Endodermal cell (in vitro differentiated cells): ENCODE data around the gene ANKRD13A. TPM values are rescaled to one million over a fixed set of nuclear protein-coding genes. Genes with fewer than 3 reads are reported as not detected.

Experiments used
- DNase-seq: peaks from one replicate; pipeline ENCODE4 v3.0.0-alpha.2; 2017
- H3K27ac ChIP-seq: 2 replicates; pipeline ENCODE4 v1.5.1; 2013; ENCODE audit warnings: mild to moderate bottlenecking, low read depth, low read length, moderate library complexity
- H3K27me3 ChIP-seq: 2 replicates; pipeline ENCODE4 v1.6.1; 2013; ENCODE audit warnings: mild to moderate bottlenecking, low read length, moderate library complexity; ENCODE audit not compliant: insufficient read depth, control insufficient read depth, poor library complexity, severe bottlenecking
- H3K36me3 ChIP-seq: 2 replicates; pipeline ENCODE4 v1.7.0; 2013; ENCODE audit warnings: mild to moderate bottlenecking, low read length, moderate library complexity; ENCODE audit not compliant: control insufficient read depth, insufficient read depth
- H3K4me1 ChIP-seq: one replicate; pipeline ENCODE4 v1.7.0; 2013; ENCODE audit warnings: low read length; ENCODE audit not compliant: control insufficient read depth, insufficient read depth
- H3K4me3 ChIP-seq: 2 replicates; pipeline ENCODE4 v1.5.1; 2013; ENCODE audit warnings: mild to moderate bottlenecking, low read length, moderate library complexity
- H3K9ac ChIP-seq: 2 replicates; pipeline ENCODE4 v1.6.1; 2013; ENCODE audit warnings: mild to moderate bottlenecking, low read length, moderate library complexity; ENCODE audit not compliant: poor library complexity, severe bottlenecking; ENCODE audit errors: extremely low read depth
- H3K9me3 ChIP-seq: 2 replicates; pipeline ENCODE4 v1.6.1; 2013; ENCODE audit warnings: mild to moderate bottlenecking, low read length, moderate library complexity; ENCODE audit not compliant: control insufficient read depth
- H3K27ac Mint-ChIP-seq: 2 replicates; pipeline ENCODE4 v1.8.0; 2020; ENCODE audit warnings: mixed read lengths
- H3K27me3 Mint-ChIP-seq: 2 replicates; pipeline ENCODE4 v1.8.0; 2021; ENCODE audit warnings: mild to moderate bottlenecking, mixed read lengths; ENCODE audit not compliant: insufficient read depth
- H3K36me3 Mint-ChIP-seq: 2 replicates; pipeline ENCODE4 v1.8.0; 2020; ENCODE audit warnings: low read depth, mixed read lengths
- H3K4me1 Mint-ChIP-seq: 2 replicates; pipeline ENCODE4 v1.8.0; 2020; ENCODE audit warnings: mixed read lengths
- H3K4me3 Mint-ChIP-seq: 2 replicates; pipeline ENCODE4 v1.8.0; 2020; ENCODE audit warnings: mild to moderate bottlenecking, moderate library complexity, mixed read lengths
- H3K9me3 Mint-ChIP-seq: 2 replicates; pipeline ENCODE4 v1.8.0; 2020; ENCODE audit warnings: mild to moderate bottlenecking, mixed read lengths
- WGBS, 2 experiments: methylation state at CpG; one replicate each; pipeline versions ENCODE4 v1.1.5 to v1.1.7; 2013; ENCODE audit warnings: missing lambda C conversion rate in 2 of 2, mixed read lengths in 1 of 2; ENCODE audit not compliant: insufficient coverage in 1 of 2, insufficient read length in 1 of 2; 5-methylcytosine and 5-hydroxymethylcytosine counted together
- total RNA-seq, 2 donors: library from RNA; stranded (reverse); fragmentation: NEBNext Ultra II Directional in 1 of 2; extraction: Animal tissue kit (Norgen Biotek cat#: 25700) in 1 of 2; gene quantifications; 2 replicates in 1 of 2; 3 replicates in 1 of 2; pipeline ENCODE4 v1.2.1, GENCODE V29; 2021
- TF ChIP-seq, protein P1 (sequence below): fragments of 200-600 bp; sonication (generic); conservative IDR thresholded peaks from 2 replicates; pipeline ENCODE4 v1.5.0; 2021; ENCODE audit warnings: antibody characterized with exemption, mild to moderate bottlenecking

ANKRD13A gene
- total RNA-seq, 2 donors from 2014 or later, result 33.2 to 44.6 TPM

DNA sequence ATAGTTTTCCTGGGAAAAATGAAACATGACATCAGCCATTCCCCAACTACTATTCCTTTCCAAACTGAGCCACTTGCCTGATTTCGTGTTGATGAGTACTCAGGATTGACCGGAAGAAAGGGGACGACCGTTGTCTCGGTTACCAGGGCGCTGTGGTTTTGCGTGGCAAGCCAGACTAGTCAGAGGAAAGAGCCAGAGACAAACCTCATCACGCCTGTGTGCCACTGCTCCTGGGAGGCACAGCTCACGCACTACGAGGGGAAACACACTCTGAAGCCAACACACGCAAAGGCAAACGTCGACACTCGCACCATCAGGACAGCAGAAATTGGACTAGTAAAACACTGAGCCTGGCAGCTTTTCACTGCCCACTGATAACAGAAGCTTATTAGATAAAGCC, 38.0 kb upstream of the ANKRD13A start:
- Mint-ChIP-seq H3K4me1 (no peaks in the 10 kb centered on the region), H3K27me3 (no peaks in the 10 kb centered on the region), H3K4me3 (no peak overlapping the region), H3K36me3 (peaks cover 45% of the 10 kb centered on the region), H3K9me3 (no peaks in the 10 kb centered on the region), H3K27ac (peak overlapping the region; percentile 62)
- peaks cover 73% of the 10 kb centered on the region for H3K36me3 ChIP-seq
- H3K9ac ChIP-seq, result no peak overlapping the region
- H3K27me3 ChIP-seq, result no peaks in the 10 kb centered on the region
- 92 to 98% methylated on average over 14 of the region's 14 CpGs for WGBS, 2 experiments
- H3K9me3 ChIP-seq, result no peaks in the 10 kb centered on the region
- no peak overlapping the region for H3K4me3 ChIP-seq
- DNase-seq, result no peak
- TF ChIP-seq, protein P1, sequence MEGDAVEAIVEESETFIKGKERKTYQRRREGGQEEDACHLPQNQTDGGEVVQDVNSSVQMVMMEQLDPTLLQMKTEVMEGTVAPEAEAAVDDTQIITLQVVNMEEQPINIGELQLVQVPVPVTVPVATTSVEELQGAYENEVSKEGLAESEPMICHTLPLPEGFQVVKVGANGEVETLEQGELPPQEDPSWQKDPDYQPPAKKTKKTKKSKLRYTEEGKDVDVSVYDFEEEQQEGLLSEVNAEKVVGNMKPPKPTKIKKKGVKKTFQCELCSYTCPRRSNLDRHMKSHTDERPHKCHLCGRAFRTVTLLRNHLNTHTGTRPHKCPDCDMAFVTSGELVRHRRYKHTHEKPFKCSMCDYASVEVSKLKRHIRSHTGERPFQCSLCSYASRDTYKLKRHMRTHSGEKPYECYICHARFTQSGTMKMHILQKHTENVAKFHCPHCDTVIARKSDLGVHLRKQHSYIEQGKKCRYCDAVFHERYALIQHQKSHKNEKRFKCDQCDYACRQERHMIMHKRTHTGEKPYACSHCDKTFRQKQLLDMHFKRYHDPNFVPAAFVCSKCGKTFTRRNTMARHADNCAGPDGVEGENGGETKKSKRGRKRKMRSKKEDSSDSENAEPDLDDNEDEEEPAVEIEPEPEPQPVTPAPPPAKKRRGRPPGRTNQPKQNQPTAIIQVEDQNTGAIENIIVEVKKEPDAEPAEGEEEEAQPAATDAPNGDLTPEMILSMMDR, result no peak
- no peaks in the 10 kb centered on the region for H3K4me1 ChIP-seq
- no peak overlapping the region for H3K27ac ChIP-seq

DNA sequence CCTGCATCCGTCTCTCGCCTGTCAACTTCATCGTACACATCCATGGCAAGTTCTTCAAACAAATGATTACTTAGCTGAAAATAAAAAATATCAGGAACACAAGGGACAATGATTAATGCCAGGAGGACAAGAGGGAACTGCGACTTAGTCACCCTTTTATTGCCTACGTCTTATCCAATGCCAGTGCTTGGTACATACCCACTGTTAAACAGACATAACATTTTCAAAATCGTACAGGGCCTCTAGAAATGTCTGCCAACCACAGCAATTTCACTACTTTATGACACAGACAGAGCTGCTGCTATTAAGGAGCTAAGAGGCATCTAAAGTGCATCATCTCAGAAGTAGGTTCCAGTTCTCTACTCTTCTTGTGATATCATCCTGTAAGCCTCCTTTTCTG, 37.6 kb upstream of the ANKRD13A start:
- H3K27me3 ChIP-seq, result no peaks in the 10 kb centered on the region
- Mint-ChIP-seq H3K27me3 (no peaks in the 10 kb centered on the region), H3K4me1 (no peaks in the 10 kb centered on the region), H3K36me3 (peaks cover 44% of the 10 kb centered on the region), H3K9me3 (no peaks in the 10 kb centered on the region), H3K27ac (peak overlapping the region; percentile 62), H3K4me3 (no peak overlapping the region)
- H3K4me3 ChIP-seq, result no peak overlapping the region
- no peaks in the 10 kb centered on the region for H3K4me1 ChIP-seq
- H3K27ac ChIP-seq, result no peak overlapping the region
- 93 to 96% methylated on average over 6 of the region's 6 CpGs for WGBS, 2 experiments
- H3K9ac ChIP-seq, result no peak overlapping the region
- no peak for DNase-seq
- H3K9me3 ChIP-seq, result no peaks in the 10 kb centered on the region
- TF ChIP-seq, protein P1, result no peak
- H3K36me3 ChIP-seq, result peaks cover 70% of the 10 kb centered on the region

DNA sequence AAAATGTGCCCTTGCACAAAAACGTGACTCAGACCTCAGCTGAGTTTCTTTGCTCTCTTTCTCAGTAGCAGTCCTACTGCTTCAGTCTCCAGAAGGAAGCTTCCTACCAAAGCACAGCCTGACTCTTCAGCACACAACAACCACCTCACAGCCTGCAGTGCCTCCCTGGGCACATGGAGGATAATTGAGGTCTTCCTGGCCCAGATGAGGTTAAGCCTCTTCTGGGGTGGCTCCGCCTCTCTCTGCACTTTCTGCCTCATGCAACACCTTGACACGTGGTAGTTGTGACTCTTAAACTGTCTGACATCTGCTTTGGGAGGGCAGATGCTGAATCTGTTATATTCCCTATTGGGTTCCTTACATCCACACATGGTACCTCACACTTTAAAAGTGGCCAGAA, 36.8 kb upstream of the ANKRD13A start:
- H3K9ac ChIP-seq, result no peak overlapping the region
- no peaks in the 10 kb centered on the region for H3K9me3 ChIP-seq
- Mint-ChIP-seq H3K27ac (no peak overlapping the region), H3K36me3 (peaks cover 42% of the 10 kb centered on the region), H3K4me3 (no peak overlapping the region), H3K9me3 (no peaks in the 10 kb centered on the region), H3K27me3 (no peaks in the 10 kb centered on the region), H3K4me1 (no peaks in the 10 kb centered on the region)
- no peak overlapping the region for H3K27ac ChIP-seq
- no peaks in the 10 kb centered on the region for H3K27me3 ChIP-seq
- peaks cover 66% of the 10 kb centered on the region for H3K36me3 ChIP-seq
- WGBS, 2 experiments, result 90 to 100% methylated on average over 1 to 3 of the region's 3 CpGs
- no peak overlapping the region for H3K4me3 ChIP-seq
- H3K4me1 ChIP-seq, result no peaks in the 10 kb centered on the region
- peak; percentile 71 for DNase-seq
- TF ChIP-seq, protein P1, result no peak
